CD4-positive, alpha-beta T cell treated with Interleukin-15 for 1 hour (primary cell): Measurements from ENCODE around the gene APH1B.
"Not testable (repeated sequence)": the region's sequence is repeated elsewhere in the genome, so short reads cannot be mapped to it uniquely, and the experiment has no call there.

ENCODE experiments used
- DNase-seq: peaks from one replicate; pipeline ENCODE4 v3.0.0-alpha.2; 2020

APH1B gene

DNA sequence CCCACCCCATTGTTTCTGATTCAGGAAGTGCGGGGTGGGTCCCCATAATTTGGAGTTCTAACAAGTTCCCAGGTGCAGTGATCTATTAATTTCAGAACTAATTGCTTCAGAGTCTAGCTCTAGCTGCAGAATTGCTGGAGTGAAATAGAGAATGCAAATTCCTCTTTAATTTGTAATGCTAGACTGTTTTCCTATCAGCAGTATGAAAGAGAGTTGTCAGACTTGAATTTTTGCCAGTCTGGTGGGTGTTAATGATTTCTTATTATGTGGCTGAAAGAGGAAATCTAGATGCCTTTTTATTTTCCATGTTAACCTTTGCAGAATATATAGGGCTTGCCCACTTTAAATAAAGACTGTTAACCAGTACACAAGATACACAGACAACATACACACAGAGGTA is 23.7 kb downstream of the APH1B start:
- no peak for DNase-seq

GRCh38 chr15:63305260-63305659 is 27.9 kb downstream of the APH1B start:
- DNase-seq = no peak

DNA sequence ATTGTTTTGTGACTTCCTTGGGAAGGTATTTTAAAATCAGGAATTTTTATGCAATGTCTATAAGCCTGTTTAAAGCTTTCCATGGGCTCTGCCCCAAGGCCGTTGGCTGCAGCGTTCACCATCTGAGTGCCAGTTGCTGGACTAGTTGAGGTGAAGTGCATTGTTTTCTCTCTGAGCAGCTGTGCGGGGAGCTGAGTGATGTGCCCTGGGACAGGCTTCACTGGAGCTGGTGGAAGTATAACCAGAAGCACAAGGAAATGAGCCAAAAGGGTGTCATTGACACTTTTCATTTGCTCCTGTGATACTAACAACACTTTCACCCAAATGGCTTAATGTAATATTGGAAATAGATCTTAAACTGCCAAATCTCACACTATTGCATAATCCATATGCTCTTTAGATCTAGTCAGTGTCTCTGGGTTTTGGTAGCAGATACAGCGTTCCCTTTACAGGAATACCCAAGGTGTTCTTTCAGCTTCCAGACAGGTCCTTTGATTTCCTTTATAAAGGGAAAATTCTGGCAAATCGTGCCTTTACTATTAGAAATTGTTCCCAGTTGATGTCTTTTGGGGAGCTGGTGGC is 29.2 kb downstream of the APH1B start:
- no peak for DNase-seq

GRCh38 chr15:63308491-63308890 is 31.1 kb downstream of the APH1B start:
- no peak for DNase-seq

DNA sequence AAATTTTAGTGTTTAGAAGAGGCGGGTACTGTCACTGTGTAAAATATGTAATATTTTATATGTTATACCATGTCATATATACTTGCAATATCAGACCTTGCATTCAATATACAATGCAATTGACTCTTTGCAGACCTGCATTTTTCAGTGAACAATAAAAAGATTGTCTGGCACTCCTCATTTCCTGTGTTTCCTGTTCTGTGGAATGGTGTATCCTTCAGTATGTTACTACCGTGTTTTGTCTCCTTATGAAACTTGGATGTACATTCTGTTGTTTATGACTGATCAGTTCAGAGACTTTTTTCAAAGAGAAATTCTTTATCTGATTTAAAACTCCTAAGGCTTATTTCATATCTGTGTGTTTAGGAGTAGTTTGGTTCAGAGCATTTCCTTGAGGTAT is 31.5 kb downstream of the APH1B start:
- no peak for DNase-seq

GRCh38 chr15:63310646-63311045 is 33.2 kb downstream of the APH1B start:
- no peak for DNase-seq

DNA sequence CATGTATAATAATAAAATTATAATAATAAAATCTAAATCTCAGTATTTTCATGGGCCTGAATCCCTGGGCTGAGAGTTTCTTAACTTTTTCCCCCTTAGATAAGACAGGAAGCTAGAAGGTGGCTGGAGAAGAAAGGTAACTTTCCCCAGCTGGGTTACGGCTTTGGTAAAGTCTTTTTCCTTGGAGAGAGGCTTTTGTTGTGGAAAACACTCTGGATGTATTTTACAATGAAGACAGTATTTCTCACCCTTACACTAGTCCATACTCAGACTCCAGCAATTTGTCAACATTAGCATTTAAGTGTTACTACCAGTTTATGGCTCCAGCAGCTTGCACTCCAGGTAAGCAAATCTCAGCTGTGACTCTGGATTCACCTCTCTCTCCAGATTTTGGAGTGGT is 34.9 kb downstream of the APH1B start:
- DNase-seq = no peak

DNA sequence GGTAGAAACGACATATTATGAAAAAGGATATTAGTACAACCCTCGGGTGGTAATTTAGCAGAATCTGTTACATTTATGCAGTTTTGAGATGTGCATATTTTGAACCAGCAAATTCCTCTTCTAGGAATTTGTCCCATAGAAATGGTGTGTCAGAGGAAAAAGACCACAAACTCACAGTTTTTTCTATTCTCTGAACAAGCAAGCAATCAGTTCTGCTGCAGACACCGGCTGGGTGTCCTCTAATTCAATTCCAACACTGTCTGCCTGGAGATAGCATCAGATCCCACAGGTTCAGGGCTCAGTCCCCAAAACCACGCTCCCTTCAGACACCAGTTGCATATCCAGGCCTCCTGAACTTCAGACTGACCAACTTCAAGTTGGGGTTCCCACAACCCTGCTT is 36.4 kb downstream of the APH1B start:
- DNase-seq = no peak

DNA sequence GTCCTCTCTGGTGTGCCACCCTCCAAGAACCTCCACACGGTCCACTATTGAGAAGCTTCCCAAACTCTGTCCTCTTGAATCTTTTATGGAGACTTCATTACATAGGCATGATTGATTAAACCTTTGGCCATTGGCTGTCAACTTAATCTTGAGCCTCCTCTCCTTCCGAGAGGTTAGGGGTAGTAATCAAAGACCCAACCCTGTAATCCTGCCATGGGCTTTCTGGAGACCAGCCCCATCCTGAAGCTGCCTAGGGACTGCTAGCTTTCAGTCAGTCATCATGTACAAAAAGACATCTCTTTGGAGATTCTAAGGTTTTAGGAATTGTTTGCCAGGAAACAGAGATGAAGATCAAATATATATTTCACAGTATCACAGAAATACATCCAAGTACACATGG is 37.0 kb downstream of the APH1B start:
- no peak for DNase-seq

DNA sequence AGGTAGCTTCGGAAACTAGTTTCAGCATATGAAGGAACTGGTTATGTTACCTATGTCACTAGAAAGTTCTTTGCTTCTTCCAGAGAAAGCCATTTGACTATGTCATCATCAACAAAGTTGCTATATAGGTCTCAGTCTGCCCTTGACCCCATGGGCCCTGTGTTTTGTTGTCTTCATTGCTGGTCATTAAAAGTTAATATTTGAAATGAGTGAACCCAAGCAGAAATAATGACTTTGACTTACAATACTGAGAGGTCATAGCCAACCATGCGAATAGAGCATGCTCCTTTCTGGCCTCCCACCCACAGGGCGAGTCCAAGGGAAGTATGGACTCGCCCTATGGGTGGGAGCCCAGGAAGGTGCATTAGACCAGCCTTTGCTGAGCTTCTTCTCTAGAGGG is 40.9 kb downstream of the APH1B start:
- DNase-seq = no peak

- no peak for DNase-seq
These were observed 41.7 kb downstream of the APH1B start for GRCh38 chr15:63319065-63319464.

DNA sequence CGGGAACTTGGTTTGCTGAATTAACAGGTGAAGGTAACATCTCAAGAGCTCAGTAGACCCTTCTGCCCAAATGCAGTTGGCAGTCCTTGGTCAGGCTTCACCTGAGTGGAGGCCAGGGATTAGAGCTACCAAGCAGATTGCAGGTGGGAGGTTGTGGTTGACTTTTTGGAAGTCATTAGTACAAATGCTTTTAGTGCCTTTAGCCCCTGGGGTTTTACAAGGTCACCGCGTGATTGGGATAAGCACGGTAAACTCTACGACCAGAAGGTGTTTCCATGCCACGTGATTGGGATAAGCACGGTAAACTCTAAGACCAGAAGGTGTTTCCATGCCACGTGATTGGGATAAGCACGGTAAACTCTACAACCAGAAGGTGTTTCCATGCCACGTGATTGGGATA is 43.0 kb downstream of the APH1B start:
- DNase-seq = not testable (repeated sequence)

- not testable (repeated sequence) for DNase-seq
These were observed 43.6 kb downstream of the APH1B start for GRCh38 chr15:63320981-63321380.

GRCh38 chr15:63321462-63321861 is 44.1 kb downstream of the APH1B start:
- DNase-seq = no peak

DNA sequence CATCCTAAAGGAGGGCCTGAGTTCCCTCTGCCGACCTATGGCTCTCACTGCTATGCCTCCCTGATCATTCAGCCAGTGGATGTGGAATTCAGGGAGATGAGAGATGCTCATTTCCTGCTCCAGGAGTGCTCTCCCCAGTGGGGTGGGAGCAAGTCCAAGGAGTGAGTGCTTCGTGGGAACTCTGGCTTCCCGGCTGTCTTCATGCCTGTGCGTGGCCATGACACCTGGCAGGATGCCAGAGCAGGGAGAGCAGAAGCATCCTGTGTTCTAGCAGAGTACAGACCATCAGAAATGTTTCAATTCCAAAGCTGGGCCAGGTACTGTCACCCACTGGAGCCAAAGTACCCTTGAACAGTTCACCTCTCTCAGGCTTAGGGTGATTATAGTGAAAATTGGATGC is 45.1 kb downstream of the APH1B start:
- no peak for DNase-seq

GRCh38 chr15:63323798-63324563 is 46.6 kb downstream of the APH1B start:
- no peak for DNase-seq

GRCh38 chr15:63324770-63325169 is 47.4 kb downstream of the APH1B start:
- DNase-seq = no peak

DNA sequence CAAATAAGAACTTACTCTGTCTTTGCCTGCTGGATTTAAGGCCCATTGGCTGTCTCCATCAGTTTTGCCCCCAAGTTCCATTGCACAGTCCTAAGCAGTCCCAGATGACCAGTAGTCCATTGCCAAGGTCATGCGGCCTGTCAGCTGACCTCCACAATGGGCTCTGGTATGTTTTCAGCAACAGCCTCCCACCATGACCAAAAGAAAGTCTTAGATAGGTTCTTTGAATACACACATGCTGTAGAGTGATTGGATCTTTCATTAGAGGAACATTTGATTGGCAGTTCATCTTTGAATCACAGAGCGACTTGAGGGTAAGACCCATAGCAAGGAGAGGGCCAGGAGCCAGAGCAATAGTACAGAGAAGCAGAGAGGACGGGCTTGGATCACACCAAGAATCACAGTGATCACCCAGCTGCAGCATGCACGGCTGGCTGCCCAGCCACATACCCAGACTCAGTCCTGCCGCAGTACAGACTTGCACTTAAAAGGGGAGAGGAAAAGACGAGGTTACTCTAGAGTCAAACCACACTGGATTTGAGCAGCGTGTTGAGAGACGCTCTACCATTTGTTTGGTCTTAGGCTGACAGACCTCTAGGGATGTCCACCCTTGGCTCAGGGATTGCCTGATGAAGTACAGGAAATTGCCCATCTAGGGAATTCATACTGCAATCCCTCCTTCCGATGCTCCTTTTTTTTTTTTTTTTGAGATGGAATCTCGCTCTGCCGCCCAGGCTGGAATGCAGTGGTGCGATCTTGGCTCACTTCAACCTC is 50.4 kb downstream of the APH1B start:
- DNase-seq = no peak

DNA sequence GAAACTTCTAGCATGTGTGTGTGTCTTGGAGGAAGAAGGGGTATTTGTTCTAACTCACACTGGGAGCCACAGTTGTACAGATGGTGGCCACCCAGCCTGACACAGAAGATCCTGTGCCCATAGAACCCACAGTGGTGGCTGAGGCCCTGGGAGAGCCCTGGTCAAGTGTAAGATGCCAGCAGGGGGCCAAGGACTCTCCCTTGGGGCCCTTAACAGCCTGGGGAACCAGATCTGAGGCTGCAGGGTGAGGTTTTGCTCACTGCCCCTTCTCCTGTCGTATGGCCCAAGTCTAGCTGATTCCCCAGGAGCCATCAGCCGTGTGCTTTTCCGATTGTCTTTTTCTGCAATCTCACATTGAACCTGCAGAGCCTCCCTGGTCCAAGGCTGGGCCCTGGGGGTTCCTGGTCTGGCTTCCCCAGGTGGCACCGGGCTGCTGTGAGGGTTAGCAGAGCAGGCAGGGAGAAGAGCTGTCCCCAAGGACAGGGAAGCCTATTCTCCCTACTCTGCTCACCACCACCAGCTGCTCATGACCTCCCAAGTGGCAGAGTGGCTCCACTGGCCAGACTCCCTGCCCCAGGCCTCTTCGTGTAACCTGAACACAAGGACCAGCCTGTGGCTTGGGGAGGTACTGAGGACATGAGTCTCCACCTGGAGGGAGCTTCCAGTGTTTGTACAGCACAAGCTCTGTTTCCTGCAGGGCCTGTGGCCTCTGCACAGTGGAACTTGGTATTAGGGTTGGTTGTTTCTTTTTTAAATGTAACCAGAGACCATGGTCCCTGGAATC is 52.4 kb downstream of the APH1B start:
- DNase-seq = no peak

- no peak for DNase-seq
These were observed 53.5 kb downstream of the APH1B start for GRCh38 chr15:63330926-63331325.

DNA sequence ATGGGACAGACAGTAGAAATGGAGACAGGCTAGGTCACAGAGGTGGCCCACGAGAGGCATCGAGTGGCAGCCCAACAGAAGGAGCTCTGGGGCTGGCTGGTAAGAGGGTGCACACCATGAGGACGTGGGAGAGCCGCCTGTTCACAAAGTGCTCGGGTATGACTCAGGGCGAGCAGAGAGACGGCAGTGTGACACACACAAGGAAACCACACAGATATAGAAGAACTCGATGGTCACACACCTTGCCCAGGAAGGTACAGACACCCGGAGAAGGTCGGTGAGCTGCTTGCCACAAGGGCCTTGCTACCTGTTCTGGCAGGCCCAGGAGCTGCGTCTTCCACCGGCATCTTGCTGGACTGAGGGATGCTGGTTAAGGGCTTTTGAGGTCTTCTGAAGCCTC is 54.1 kb downstream of the APH1B start:
- DNase-seq = no peak

DNA sequence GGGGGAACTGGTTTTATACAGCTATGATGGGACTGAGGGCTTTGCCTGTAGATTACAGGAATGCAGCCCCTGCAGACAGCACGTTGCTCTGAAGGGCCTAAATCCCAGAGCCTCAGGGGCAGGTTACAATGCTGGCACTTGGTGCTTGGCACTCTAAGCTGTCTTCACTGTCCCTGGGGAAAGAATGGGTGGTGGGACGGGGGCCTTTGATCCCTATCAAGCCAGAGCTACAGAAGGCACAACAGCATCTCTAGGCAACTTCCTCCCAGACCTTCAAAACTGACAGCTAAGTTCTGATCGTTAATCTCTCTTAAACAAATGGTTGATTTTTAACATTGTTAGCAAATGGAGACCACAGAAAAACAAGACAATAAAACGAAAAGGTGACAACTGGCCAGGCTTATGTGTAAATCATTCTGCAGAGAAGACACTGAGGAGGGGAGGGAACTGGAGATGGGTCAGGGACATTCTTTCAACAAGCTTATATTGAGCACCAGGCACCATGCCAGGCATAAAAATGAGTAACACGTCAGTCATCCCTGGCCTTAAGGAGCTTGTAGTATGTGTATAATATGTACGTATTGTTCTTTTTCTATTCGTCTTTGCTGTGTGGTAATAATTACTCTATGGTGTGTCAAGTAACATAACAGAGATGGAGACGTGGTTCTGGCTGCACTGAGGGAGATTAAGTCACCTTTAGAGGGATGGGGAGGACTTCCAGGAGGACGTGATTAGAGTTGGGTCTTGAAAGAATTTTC is 55.1 kb downstream of the APH1B start:
- DNase-seq = no peak

DNA sequence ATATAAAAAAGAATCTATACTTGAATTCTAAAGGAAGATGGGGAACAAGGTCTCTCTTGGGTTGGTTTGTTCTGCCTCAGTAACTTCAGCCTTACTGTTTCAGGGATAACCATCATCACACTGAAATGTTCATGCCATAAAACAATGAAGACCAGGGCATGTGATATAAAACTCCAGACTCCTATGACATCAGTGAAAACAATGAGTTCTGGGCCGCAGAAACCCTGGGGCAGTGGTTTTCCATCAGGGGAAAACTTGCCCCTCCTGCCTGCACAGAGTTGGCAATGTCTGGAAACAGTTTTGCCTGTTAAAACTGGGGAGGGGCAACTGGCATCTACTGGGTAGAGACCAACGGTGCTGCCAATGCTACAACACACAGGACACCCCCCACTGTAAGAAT is 57.4 kb downstream of the APH1B start:
- no peak for DNase-seq
